M059J (cell line): Measurements from ENCODE around the gene S100A6. TPM values are rescaled to one million over a fixed set of nuclear protein-coding genes. Genes with fewer than 3 reads are reported as not detected.

ENCODE experiments used
- DNase-seq: peaks from one replicate; pipeline ENCODE4 v3.0.0-alpha.2; 2012; ENCODE audit warnings: low read depth
- total RNA-seq: library from RNA; depleted of rRNA; stranded (reverse); fragments of >200 nt; shearing (Covaris generic); gene quantifications from 2 replicates; pipeline ENCODE4 v1.2.3, GENCODE V29; 2014

Gene S100A6
- total RNA-seq, 1 experiment from 2014 or later, result 526 TPM

GRCh38 chr1:153545067-153546055 lies 9.6 kb upstream of the S100A6 start, which contains the start of gene S100A4:
S100A4 (minus strand) TSS chr1:153545806; CDS start chr1:153544794, 1,012 bp downstream.
- peak; percentile 97 for DNase-seq

GRCh38 chr1:153544453-153545066 lies 8.8 kb upstream of the S100A6 start:
- no peak for DNase-seq

- DNase-seq, result no peak
Observed at GRCh38 chr1:153543736-153544135, 7.9 kb upstream of the S100A6 start.

GRCh38 chr1:153542956-153543711 lies 7.3 kb upstream of the S100A6 start:
- no peak for DNase-seq

GRCh38 chr1:153541641-153542590 lies 6.1 kb upstream of the S100A6 start:
- no peak for DNase-seq

GRCh38 chr1:153540394-153541361 lies 4.9 kb upstream of the S100A6 start, which contains the start of gene S100A5:
S100A5 (minus strand) TSS chr1:153540934; CDS start chr1:153540191, 743 bp downstream.
- peak; percentile 86 for DNase-seq

- DNase-seq, result no peak
Observed at GRCh38 chr1:153539395-153540093, 3.8 kb upstream of the S100A6 start.

GRCh38 chr1:153538315-153538821 lies 2.6 kb upstream of the S100A6 start:
- DNase-seq, result peak; percentile 73

- DNase-seq, result no peak
Observed at GRCh38 chr1:153537376-153537730, 1.6 kb upstream of the S100A6 start.

- no peak for DNase-seq
Observed at GRCh38 chr1:153536671-153537375, 1.0 kb upstream of the S100A6 start.

- peak; percentile 96 for DNase-seq
Observed at GRCh38 chr1:153536012-153536670, 350 bp upstream of the S100A6 start.

- no peak for DNase-seq
Observed at GRCh38 chr1:153534925-153535241, 908 bp downstream of the S100A6 start.

GRCh38 chr1:153534226-153534924 lies 1.4 kb downstream of the S100A6 start:
- DNase-seq, result peak; percentile 78

- peak; percentile 97 for DNase-seq
Observed at GRCh38 chr1:153533689-153534201, 2.0 kb downstream of the S100A6 start.

GRCh38 chr1:153532769-153533599 lies 2.8 kb downstream of the S100A6 start:
- peak; percentile 82 for DNase-seq

GRCh38 chr1:153532181-153532580 lies 3.6 kb downstream of the S100A6 start:
- DNase-seq, result no peak
